ENCODE measurements around the gene SYDE1. TPM values are rescaled to one million over a fixed set of nuclear protein-coding genes. Genes with fewer than 3 reads are reported as not detected.

SYDE1 gene
- total and polyA plus RNA-seq, 10 of the 15 experiments (the other 5 are each of a cell fraction or from before 2014, with no cell fraction given) = not detected

- no peaks in the 10 kb centered on the region for H3K4me1 ChIP-seq (ENCODE audit: control insufficient read depth, insufficient read depth, low read length)
- DNase-seq (ENCODE audit: low read depth, low spot score) = no peak
- H4K20me1 ChIP-seq (ENCODE audit: control insufficient read depth, insufficient read depth) = no peaks in the 10 kb centered on the region
- no peak overlapping the region for H3K4me3 ChIP-seq
- no peak overlapping the region for H2AFZ ChIP-seq (ENCODE audit: control insufficient read depth, low read depth, low read length)
- no peak overlapping the region for H3K9ac ChIP-seq (ENCODE audit: control insufficient read depth, insufficient read depth, low read length)
- H3K27ac ChIP-seq (ENCODE audit: control insufficient read depth, insufficient read depth) = no peak overlapping the region
- H3K79me2 ChIP-seq (ENCODE audit: control insufficient read depth, insufficient read depth, low read length) = no peaks in the 10 kb centered on the region
- POLR2A ChIA-PET = no interaction called here
- no peak for ATAC-seq
- intact Hi-C loops (cut with micrococcal nuclease; ENCODE audit: unreplicated experiment) = no loop called here
- SMC1A ChIA-PET (ENCODE audit: uncharacterized antibody, unreplicated experiment) = no interaction called here
- 49% methylated on average over 23 of the region's 23 CpGs for WGBS (ENCODE audit: insufficient coverage, insufficient replicate concordance, low lambda C conversion rate, missing lambda C conversion rate)
- in situ Hi-C loops (cut with MboI) = no loop called here
- BruUV-seq (replicated peaks) = no TSS peak
- FAIRE-seq = no peak
- H3K36me3 ChIP-seq (ENCODE audit: control insufficient read depth in 2 of 2, insufficient read depth in 2 of 2, low read length in 1 of 2) = no peaks in the 10 kb centered on the region
- H3K27me3 ChIP-seq (replicated peaks in 1 of 2; ENCODE audit: control insufficient read depth in 2 of 2, insufficient read depth in 2 of 2, low read length in 1 of 2) = no peaks in the 10 kb centered on the region; a peak in 1 of 4 replicates
- TF ChIP-seq HCFC1 (IDR thresholded peaks at IDR 0.05; ENCODE audit: low read length) (no peak), NFYB (IDR thresholded peaks at IDR 0.05; ENCODE audit: insufficient read depth, low read depth, low read length) (no peak)
- RAD21 ChIA-PET (ENCODE audit: unreplicated experiment) = no interaction called here
- CTCF ChIA-PET = interaction anchor here (0.5 kb wide), 1 partner anchor 790 kb away, joined by 3 read pairs; no protein-coding TSS in a partner anchor
- H3K4me2 ChIP-seq (ENCODE audit: control insufficient read depth, insufficient read depth) = no peak overlapping the region
- no peaks in the 10 kb centered on the region for H3K9me3 ChIP-seq (replicated peaks; ENCODE audit: control insufficient read depth, insufficient read depth, low read length)
These were observed 34.1 kb upstream of the SYDE1 start for GRCh38 chr19:15072930-15073647.

- Histone ChIP-seq H3K27me3 (replicated peaks in 1 of 2; ENCODE audit: control insufficient read depth in 2 of 2, insufficient read depth in 2 of 2, low read length in 1 of 2) (no peaks in the 10 kb centered on the region; a peak in 1 of 4 replicates), H4K20me1 (ENCODE audit: control insufficient read depth, insufficient read depth) (no peaks in the 10 kb centered on the region), H2AFZ (ENCODE audit: control insufficient read depth, low read depth, low read length) (no peak overlapping the region), H3K36me3 (ENCODE audit: control insufficient read depth in 2 of 2, insufficient read depth in 2 of 2, low read length in 1 of 2) (no peaks in the 10 kb centered on the region), H3K4me1 (ENCODE audit: control insufficient read depth, insufficient read depth, low read length) (no peaks in the 10 kb centered on the region), H3K4me2 (ENCODE audit: control insufficient read depth, insufficient read depth) (no peak overlapping the region), H3K4me3 (no peak overlapping the region), H3K9ac (ENCODE audit: control insufficient read depth, insufficient read depth, low read length) (no peak overlapping the region), H3K79me2 (ENCODE audit: control insufficient read depth, insufficient read depth, low read length) (no peaks in the 10 kb centered on the region), H3K27ac (ENCODE audit: control insufficient read depth, insufficient read depth) (no peak overlapping the region), H3K9me3 (replicated peaks; ENCODE audit: control insufficient read depth, insufficient read depth, low read length) (no peaks in the 10 kb centered on the region)
- SMC1A ChIA-PET (ENCODE audit: uncharacterized antibody, unreplicated experiment) = interaction anchor here (0.8 kb wide), 1 partner anchor 19 kb away, joined by 3 read pairs; no protein-coding TSS in a partner anchor
- no peak for FAIRE-seq
- TF ChIP-seq ZNF207 (IDR thresholded peaks at IDR 0.05; ENCODE audit: borderline replicate concordance) (no peak), ZNF274 (IDR thresholded peaks at IDR 0.05; ENCODE audit: insufficient read depth, insufficient read length) (no peak), RAD21 (IDR thresholded peaks at IDR 0.05; ENCODE audit: insufficient read depth, low read depth, low read length) (no peak), NFYA (IDR thresholded peaks at IDR 0.05; ENCODE audit: borderline replicate concordance, low read depth, low read length) (no peak), SIN3A (IDR thresholded peaks at IDR 0.05; ENCODE audit: low read depth, low read length) (no peak), MAX (IDR thresholded peaks at IDR 0.05; ENCODE audit: low read depth, low read length) (no peak)
- WGBS (ENCODE audit: insufficient coverage, insufficient replicate concordance, low lambda C conversion rate, missing lambda C conversion rate) = 0% methylated on average over 2 of the region's 2 CpGs
- in situ Hi-C loops (cut with MboI) = no loop called here
- CTCF ChIA-PET = no interaction called here
- RAD21 ChIA-PET (ENCODE audit: unreplicated experiment) = no interaction called here
- POLR2A ChIA-PET = no interaction called here
- intact Hi-C loops (cut with micrococcal nuclease; ENCODE audit: unreplicated experiment) = no loop called here
- BruUV-seq (replicated peaks) = no TSS peak
- no peak for ATAC-seq
- no peak for DNase-seq (ENCODE audit: low read depth, low spot score)
These were observed 32.8 kb upstream of the SYDE1 start for GRCh38 chr19:15074371-15074770.
